HG02970 (cell line): ENCODE data around the gene RABGAP1.

Experiments used
- ATAC-seq: cut with Tn5 transposase; IDR thresholded peaks from one replicate; pipeline ENCODE4 v1.9.1; 2021; ENCODE audit warnings: mild to moderate bottlenecking, moderate library complexity, moderate number of reproducible peaks; ENCODE audit not compliant: unreplicated experiment, low FRiP score

RABGAP1 gene

DNA sequence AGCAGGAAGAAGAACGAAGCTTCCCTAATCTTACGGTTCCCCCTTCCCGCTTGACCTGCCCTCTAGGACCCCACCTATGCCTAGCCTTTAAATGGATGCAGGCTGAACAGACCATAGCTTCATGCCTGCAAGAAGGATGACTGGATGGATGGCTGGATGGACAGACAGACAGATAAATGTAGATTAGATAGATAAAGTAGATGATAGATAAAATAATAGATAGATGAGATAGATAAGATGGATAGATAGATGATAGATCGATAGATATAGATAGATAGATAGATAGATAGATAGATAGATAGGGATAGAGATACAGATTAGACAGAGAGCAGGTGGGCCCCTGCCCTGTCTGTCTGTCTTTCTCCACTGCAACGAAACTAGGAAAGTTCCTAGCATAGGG is 164.7 kb downstream of the RABGAP1 start:
- no peak for ATAC-seq

DNA sequence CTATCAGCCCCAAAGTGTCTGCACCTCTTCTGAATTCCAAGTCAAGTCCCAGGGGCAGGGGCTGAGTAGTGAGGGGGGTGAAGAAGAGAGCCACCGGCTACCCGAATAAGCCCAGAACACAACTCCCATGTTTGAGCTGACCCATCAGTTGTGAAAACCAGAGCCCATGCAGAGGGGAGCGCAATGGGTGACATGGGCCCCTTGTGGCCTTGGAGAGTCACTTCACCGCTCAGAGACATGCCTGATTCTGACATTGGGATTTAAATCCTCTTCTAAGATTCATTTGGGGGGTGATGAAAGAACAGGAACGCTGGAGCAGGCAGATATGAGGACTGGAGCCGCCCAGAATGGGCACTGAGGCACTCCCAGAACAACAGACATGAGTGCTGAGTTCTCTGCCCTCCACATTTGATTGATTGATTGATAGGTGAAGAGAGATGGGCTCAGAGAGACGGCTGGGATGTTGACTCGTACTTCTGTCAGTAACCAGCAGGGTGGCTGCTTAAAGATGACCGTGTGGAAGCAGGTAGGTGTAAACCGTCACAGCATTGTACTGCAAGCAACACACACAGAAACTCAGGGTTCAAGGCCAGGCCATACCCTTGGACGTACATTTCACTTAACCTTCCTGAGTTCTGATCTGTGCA is 166.9 kb downstream of the RABGAP1 start:
- ATAC-seq: no peak

DNA sequence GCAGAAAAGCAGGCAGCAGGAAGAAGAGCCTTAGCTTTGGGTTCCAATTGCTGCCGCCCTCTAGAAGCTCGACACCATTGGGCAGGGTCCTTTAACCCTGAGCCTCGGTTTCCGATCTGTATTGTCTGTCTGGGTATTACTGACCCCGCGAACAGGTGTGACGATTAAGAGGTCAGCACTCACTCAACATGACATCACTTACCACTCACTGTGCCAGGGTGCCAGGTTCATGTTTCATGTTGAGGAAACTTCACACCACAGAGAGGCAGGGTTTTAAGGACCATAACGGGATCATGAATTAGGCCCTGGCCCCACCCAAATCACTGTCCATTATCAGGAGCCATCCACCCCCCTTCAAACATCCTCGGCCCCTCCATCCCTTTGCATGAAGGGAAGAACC is 168.2 kb downstream of the RABGAP1 start:
- no peak for ATAC-seq

DNA sequence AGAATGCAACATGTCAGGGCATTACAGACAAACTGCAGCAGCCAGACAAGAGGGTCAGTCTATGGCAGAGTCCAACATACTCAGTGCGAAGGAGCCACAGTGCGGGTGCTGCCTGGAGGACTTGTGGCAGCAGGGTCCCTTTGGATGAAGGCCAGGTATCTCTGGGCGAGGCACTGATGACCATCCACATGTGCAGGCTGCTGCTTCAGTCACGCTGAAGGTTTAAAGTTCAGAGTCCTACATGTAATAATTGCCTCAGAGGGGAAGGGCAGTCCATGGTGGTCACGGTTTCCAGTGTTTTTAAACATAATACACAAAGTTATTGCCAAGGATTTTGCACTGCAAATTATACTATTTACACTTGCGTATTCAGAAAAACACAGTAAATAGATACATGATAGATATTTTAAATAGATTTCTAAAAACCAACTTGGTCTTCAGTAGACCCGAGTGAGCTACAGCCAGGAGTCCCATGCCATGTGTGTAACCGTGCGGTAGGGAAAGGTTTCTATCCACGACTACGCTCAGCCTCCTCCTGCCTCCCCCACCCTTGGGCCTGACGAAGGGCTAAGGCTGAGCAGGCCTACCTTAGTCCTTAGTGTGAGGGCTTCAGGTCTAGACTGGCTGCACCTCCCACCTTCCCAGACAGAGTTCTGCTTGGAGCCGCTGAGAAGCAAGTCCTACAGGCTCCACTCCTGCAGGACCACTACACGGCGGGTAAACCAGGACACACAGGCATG is 168.9 kb downstream of the RABGAP1 start:
- no peak for ATAC-seq

DNA sequence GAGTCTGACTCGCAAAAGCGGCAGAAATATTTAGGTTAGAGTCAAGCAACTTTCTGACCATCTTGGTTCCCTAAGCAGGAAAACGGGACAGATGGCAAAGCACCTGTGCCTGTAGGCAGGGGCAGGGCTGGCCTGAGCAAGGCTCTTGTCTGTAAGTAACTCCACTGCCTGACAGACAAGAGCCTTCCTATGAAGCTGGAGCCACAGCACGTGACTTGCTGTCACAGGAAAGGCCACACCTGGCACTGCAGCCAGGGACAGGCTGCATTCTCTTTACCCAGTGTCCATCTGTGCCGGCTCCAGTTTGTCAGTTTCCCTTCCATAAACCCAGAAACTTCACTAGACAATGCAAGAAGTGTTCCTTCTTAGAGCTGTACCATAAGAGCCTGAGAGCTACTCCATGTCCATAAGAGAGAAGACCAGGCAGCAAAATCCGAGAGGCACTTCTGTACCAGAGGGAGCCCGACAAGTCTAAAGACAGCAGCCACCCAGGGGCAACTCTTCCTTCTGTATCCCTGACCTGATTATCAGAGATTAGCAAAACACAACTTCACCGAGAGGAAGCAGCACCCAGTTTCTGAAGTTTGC is 170.7 kb downstream of the RABGAP1 start:
- ATAC-seq: no peak

DNA sequence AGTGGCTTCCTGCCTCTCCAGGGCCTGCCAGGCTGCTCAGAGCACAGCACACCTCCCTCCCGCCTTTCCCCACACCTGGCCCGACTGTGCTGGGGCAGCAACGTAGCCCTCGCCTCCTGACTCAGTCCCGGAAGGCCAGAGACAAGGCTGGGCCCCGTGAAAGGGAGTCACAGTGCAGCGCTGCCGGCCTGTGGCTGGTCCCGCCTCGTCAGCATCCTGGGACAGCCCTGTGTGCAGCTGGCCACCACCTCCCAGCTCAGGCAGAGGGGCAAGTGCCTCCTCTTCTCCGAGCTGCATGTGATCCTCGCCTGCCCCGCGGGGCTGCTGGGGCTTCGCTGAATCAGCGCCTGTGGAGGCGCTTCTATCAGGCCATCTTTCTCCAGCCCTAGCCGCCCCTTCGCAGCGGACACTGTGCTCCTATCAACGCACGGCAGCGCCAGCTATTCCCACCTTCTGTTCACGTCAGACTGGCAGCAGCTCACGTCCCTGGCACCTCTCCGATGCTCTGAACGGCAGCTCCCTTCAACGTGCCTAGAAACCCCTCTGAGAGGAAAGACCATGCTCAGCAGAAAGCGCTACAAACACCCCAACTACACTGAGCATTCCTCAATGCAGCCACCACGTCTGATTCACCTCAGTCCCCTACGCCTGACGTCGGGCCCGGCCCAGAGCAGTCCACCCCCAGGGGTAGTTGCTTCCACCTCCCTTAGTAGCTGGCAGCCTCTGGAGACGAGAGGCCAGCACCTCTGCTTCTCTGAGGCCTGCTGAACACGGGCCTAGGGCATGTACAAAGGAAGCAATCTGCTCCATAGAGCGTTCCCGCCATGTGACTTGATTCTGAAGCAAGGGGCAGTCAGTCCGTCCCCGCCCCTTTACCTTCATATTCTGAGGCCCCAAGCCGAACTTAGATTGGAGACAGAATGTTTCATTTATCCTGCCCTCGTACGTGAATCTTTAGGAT is 171.5 kb downstream of the RABGAP1 start:
- ATAC-seq: no peak

DNA sequence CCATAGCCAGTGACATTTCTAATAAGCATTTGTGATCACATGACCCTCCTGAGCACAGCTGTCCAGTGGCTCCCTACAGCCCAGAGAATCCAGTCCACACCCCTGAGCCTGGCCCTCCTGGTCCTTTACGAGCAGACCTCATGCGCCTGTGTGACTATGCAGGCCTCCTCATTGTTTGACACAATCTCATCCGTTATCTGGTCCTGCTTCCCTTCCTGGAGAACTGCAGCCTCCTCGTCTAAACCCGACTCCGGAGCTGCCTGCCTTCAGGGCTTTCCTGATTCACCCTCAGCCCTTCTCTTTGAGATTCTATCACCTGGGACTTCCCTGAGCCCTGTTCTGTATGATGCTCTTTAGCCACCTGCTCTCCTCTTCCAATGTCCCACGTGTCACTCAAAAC is 172.4 kb downstream of the RABGAP1 start:
- no peak for ATAC-seq

DNA sequence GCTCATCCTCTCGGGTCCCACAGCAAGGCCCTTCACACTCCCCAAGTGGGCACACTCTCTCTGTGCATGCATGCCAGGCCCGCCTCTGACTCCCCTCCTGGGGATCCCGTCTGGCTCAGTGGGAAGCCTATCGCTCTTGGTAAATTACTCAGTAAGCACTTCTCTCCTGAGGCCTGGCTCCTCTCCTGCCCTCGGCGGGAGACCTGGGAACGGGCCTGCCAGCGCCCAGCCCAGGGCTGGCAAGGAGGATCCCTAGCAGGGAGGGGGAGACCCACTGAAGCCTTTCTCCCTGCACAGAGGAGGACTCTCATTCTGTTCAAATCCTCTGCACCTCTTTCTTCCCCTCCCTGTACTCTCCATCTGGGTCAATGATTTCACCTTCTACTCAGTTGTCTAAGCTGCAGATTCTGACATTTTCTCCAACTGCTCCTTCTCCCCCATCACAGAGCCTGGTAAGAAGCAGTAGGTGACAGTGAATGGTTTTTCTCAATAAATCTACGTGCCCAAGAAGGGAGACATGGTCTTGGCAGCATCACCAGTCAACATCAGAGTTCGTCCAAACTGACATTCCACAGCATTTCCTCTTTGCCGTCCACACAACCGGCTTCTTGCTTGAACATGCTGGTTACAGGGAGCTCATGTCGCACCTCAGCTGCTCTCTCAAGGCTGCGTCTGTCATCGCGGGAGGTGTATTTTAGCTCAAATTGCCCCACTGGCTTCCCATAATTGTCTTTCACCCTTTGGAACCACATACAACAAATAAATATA is 174.5 kb downstream of the RABGAP1 start:
- ATAC-seq: no peak

DNA sequence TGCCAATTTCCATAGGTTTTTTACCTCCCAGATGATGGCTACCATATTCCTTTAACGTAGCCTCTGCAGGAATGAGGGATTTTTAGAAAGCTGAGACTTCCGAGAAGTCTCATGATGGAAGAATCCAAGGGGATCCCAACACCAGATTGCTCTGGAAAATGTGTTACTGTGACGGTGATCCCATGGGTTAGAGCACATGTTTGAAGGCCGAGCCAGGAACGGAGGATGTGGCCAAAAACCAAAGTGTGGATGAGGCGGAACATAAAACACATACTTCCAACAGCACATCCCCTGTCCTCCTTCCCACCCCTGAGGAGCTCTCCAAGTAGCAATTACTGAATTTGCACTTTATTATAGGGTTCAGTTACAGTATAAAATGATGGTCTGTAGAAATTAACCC is 175.2 kb downstream of the RABGAP1 start:
- no peak for ATAC-seq

DNA sequence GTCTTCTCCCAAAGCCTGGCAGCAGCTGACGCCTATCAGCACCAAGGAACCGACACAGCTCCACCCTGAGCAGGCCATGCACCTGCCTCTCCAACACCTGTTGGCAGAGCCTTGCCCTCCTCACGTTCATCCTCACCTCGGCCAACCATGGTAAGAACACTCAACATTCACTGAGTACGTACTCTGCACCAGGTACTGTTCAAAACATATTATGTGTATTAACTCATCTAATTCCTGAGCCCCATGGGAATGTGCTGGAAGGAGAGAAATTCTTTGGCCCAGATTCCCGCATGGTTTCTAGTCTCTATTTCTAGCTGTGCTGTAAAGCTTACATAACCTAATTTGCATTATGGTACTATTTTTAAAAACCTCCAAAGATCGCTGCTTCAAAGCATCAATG is 178.7 kb downstream of the RABGAP1 start:
- ATAC-seq: no peak

DNA sequence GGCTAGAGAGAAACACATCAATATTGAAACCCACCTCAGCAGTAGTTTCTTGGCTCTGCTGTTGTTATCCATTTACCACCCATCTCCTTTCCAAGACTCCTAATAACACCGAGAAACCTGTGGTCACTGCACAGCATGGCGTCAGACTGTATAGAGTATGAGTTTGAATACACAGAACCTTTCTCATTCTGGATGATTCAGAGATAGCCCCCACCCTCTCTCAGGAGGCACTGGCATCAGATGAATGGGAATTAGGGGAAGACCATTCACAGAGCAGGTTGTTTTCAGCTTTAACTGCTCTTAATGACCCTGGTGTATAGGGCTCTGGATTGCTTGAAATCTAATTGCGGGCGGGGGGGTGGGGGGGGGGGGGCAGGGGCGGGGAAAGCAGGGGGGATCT is 179.3 kb downstream of the RABGAP1 start:
- ATAC-seq: no peak

DNA sequence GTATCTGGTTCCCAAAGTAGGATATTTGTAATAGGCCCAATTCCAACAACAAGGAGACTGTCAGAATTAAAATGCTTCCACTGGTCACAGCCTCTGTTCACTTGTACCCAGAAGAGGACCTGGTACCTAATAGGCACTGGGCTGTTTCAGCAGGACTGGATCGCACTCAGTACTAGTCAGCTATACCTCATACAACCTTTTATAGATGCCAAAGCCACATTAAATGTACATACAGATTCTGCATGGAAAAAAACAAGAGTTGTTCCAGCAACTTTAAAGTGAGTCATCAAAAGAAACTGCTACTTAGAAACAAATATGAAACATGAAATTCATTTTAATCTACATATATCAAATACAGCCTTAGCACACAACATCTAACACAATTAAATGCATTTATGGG is 180.1 kb downstream of the RABGAP1 start:
- ATAC-seq: no peak

DNA sequence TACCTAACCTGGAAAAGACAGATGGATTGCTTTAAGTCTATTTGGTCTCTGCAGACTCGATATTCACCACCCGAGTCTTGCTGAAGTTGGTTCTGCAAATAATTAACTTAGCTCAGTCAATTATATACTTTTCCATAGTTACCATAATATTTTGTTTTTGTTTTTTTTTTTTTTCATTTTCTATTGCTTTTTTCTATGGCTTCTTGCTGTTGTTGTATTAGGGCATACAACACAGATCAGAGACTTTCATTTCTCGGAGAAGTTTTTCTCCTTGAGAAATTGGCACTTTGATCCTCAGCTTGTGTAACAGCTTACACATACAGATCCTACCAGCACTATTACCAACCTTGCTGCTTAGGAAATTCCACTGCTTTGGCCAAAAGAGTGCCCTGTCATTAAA is 180.6 kb downstream of the RABGAP1 start:
- ATAC-seq: no peak

DNA sequence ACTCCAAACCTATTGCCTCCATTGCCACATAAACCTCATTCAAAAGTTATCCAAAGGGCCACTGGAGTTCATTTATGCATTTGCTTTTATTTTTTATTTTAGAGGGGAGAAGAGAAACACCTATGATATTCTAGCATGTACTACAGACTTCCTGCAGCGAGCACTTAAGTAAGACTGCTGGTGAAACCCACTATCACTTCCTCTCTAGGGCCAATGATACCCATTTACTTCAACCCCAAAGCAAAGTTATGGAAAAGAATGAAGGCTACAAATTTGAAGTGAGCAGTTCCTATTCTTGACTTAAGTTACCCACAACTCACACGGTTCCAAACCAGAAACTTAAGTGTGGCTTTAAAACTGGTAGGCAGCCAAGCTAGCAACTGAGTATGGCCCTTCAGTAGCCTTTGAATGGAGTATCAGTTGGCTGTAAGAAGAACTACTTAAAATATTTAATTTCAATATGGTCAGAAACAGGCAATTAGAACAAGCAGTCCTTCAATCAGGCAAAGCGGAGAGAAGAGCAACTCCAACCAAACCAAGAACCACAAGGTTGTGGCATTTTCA is 186.8 kb downstream of the RABGAP1 start:
- no peak for ATAC-seq

DNA sequence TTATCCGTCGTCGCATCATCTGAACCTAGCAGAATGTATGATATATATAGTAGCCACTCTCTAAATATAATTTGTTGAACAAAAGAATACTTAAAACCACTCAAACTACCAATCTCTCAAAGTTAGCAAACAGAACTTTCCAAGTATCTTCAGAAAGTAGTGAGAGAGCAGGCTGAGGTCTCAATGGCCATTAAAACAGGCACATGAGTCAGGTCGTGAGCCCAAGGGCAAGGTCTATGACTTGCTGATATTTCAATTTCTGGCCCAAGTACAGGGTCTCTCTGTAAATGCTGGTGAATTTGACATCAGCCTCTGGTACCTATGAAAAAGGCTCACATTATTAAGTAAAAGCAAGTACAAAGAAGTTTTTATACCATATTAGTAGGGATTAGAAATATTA is 187.8 kb downstream of the RABGAP1 start:
- ATAC-seq: no peak

DNA sequence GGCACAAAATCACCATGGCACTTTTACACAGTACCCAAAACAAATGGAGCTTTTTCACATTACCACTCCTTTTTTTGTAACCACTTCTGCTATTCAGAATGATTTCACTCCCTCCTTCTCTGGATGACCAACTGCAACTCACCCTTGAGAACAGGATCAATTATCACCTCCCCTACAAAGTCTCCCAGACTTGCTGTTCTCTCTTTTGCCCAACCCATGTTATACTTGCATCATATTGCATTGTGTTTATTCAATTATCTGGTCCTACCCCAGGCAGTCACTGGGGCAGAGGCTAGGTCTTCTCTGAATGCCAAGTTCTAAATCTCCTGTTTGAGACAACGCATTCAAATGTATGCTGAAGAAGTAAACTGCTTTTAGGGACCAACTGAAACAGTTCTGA is 188.6 kb downstream of the RABGAP1 start:
- no peak for ATAC-seq

DNA sequence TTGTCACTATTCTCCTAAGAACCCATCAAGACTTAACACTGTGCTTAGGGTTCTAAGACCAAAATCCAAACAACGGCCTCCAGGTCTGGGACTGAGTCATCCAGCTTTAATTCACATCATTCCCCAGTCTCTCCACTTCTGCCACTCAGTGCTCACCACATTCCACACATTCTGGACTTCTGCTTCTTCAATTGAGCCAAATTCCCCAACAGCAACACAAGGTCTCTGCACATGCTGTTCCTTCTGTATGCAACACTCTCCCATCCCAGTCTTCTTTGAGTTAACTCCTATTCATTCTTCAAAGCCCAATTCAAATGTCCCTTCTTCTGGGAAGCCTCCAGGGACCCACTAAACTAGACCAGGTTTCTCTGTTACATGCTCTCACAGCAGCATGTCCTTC is 190.4 kb downstream of the RABGAP1 start:
- ATAC-seq: no peak

DNA sequence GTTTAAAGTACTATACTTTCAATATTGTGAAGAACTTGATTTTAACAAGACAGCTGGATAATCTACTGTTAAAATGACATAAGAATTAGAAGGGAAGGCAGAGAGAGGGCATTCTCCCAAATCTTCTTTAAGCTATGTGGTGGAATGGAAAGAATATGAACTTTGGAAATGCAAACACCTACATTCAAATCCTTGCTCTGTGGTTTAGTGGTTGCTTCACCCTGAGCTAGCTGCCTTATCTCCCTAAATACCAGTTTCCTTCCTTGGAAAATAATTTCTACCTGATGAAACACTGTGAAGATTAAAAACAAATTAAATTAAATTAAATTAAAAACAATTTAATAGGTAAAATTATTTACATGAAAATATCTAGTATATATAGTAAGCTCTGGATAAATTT is 191.2 kb downstream of the RABGAP1 start:
- ATAC-seq: no peak

DNA sequence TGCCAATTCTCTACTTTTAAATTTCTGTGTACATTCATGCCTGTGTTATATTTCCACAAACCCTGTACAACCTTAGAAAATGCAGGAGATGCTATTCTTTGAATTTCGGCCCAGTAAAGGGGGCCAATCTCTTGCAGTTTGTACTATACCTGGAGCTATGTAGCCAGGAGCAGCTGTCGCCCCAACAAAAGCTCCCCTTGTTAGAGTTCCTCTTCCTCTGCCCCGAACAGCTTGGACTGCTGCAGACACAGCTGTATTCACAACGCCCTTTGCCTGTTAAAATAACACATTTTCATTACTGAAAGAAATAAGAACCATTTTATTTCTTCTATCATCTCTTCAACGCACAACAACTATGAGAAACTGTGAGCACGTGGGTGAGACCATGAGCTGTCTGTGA is 191.9 kb downstream of the RABGAP1 start:
- no peak for ATAC-seq

DNA sequence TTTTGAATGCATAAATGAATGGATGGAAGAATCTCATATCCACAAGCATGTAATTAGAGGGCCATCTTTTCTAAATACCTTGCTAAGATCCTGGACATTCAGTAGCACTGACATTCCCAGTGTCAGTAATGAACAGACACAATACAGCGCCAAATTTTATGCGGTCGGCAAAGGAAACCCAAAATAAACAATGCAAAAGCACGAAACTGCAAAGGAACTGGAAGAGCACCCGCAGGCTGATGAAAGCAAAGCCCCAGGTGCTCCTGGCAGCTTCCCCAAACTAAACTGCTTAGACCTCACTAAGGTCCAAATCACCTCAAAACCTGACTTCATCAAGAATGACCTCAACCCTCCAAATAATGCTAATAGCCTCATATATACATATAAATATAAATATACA is 194.6 kb downstream of the RABGAP1 start:
- ATAC-seq: no peak
